ENCODE results near the gene SPTBN5.

- TF ChIP-seq CTCF (IDR thresholded peaks at IDR 0.05) (no peak), POLR2A (IDR thresholded peaks at IDR 0.05) (no peak)
Measured at GRCh38 chr15:41881550-41881919, 12.3 kb downstream of the SPTBN5 start.
